ENCODE measurements around the gene KLHL17.

The KLHL17 gene

DNA sequence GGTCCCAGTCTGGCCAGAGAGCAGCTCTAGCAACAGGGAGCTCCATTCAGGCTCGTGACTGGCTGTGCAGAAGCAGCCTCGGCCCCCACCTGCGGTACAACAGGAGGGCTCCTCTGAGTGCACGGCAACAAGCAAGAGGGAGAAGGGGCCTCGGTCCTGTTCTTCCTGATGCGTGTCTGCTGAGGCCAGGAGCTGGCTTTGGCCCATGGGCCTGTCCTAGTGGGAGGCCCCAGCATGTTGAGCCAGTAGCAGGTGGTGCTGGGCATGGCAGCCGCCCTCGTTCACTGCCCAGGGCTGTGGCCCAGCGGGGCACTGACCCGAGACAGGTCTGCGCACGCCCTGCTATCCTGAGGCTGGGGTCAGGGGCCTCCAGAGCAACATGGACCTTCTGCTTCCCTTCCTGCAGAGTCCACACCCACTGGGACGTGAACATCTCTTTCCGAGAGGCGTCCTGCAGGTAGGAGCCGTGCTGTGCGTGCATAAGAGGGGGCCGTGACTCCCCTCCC is 29.7 kb upstream of the KLHL17 start:
- no peak overlapping the region for H3K4me3 ChIP-seq (ENCODE audit: low read depth, low read length)
- TF ChIP-seq, protein P1, sequence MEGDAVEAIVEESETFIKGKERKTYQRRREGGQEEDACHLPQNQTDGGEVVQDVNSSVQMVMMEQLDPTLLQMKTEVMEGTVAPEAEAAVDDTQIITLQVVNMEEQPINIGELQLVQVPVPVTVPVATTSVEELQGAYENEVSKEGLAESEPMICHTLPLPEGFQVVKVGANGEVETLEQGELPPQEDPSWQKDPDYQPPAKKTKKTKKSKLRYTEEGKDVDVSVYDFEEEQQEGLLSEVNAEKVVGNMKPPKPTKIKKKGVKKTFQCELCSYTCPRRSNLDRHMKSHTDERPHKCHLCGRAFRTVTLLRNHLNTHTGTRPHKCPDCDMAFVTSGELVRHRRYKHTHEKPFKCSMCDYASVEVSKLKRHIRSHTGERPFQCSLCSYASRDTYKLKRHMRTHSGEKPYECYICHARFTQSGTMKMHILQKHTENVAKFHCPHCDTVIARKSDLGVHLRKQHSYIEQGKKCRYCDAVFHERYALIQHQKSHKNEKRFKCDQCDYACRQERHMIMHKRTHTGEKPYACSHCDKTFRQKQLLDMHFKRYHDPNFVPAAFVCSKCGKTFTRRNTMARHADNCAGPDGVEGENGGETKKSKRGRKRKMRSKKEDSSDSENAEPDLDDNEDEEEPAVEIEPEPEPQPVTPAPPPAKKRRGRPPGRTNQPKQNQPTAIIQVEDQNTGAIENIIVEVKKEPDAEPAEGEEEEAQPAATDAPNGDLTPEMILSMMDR (IDR thresholded peaks at IDR 0.05; ENCODE audit: low read depth, low read length), result no peak
- H3K36me3 ChIP-seq, result peaks cover 12% of the 10 kb centered on the region
- DNase-seq, result no peak
- H3K4me1 ChIP-seq, result peaks cover 41% of the 10 kb centered on the region
- no peaks in the 10 kb centered on the region for H3K9me3 ChIP-seq
- H3K27me3 ChIP-seq, result peaks cover 5% of the 10 kb centered on the region

DNA sequence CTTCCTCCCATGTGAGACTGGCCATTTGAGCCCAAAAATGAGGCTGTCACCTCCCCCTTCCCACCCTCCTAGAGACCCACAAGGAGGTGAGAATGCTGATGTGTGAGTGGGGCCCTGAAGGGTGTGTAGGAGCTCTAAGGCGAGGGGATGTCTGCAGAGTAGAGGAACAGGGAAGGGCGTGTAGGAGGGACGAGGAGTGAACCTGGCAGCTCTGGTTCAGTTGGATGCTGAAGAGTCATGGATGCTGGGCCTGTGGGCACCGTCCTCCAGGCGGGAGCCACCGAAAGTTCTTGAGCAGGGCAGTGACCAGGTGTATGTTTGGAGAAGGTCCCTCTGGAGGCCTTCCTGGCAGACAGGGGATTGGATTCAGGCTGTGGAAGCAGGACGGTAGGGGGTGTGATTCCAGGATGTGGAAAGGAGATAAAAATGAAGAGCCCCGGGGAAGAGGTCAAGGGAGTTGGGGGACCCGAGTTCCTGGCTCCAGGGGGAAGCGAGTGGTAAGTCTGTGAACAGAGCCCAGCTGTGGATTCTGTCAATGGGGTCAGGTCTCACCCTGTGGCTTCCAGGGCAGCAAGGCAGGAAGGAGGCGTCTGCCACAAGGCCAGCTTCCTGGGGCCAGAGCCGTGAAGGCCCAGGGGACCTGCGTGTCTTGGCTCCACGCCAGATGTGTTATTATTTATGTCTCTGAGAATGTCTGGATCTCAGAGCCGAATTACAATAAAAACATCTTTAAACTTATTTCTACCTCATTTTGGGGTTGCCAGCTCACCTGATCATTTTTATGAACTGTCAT is 28.8 kb upstream of the KLHL17 start:
- Histone ChIP-seq H3K27me3 (peaks cover 5% of the 10 kb centered on the region; the same call in 1 of the 2 replicates), H3K4me1 (peaks cover 44% of the 10 kb centered on the region), H3K36me3 (peaks cover 12% of the 10 kb centered on the region), H3K9me3 (no peaks in the 10 kb centered on the region), H3K4me3 (ENCODE audit: low read depth, low read length) (no peak overlapping the region)
- DNase-seq, result no peak
- TF ChIP-seq, protein P1 (IDR thresholded peaks at IDR 0.05; ENCODE audit: low read depth, low read length), result no peak; the same call in 1 of the 2 replicates

DNA sequence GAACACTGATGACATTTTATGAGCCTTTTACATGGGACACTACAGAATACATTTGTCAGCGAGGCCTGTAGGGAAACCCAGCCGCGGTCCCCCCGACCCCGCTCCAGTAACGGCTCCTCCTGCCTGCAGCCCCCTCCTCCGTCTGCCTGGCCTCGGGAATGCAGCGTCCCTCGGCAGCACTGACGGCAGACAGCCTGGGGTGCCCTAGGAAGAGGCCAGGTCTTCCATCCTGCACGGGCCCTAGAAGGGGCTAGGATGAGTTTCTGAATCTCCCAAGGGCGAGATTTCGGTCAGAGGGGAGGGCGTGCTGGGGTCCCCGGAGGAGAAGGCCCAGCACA is 28.2 kb upstream of the KLHL17 start:
- H3K4me1 ChIP-seq, result peaks cover 50% of the 10 kb centered on the region
- peaks cover 5% of the 10 kb centered on the region; the same call in 1 of the 2 replicates for H3K27me3 ChIP-seq

DNA sequence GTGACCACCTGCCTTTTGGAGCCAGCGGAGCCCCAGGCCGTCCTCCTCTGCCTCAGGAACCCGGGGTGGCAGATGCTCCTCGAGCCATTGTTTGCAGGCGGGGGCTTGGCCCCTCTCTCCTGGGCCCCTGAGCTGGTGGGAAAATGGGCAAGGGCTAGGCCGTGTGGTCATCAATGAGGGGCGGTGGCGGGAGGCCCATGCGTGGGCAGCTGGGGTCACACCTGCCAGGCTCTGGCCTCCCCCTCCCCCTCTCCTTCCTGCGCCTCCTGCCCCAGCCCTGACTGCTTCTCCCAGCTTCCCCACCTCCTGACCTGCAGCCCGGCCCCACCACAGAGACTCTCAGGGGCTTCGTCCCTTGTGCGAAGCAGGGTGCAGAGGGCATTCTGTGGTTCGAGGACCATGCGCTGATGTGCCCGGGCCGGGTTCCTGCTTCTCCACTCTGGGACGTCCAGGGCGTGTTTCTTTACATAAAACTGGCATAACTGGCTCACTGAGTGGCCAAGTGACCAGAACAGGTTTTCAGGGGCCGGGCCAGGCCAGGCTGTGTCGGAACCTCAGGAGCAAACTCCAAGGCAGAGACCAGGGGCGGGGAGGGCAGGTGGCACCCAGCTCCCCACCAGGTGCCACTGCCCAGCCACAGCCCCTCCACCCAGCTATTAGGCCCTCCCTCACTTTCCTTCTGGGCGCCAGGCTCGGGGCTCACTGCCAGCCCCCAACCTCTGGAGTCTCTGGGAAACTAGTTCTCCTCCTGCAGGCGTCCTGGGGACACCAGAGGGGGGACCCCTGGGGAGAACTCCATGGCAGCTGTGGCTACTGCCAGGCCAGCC is 27.4 kb upstream of the KLHL17 start:
- H3K36me3 ChIP-seq, result peaks cover 17% of the 10 kb centered on the region
- peaks cover 52% of the 10 kb centered on the region for H3K4me1 ChIP-seq
- DNase-seq, result no peak
- peaks cover 5% of the 10 kb centered on the region; the same call in 1 of the 2 replicates for H3K27me3 ChIP-seq
- TF ChIP-seq, protein P1 (IDR thresholded peaks at IDR 0.05; ENCODE audit: low read depth, low read length), result no peak
- H3K9me3 ChIP-seq, result no peaks in the 10 kb centered on the region
- H3K4me3 ChIP-seq (ENCODE audit: low read depth, low read length), result no peak overlapping the region

More for the DNA sequence above, 28.2 kb upstream of the KLHL17 start:
- H3K4me3 ChIP-seq (ENCODE audit: low read depth, low read length), result no peak overlapping the region
- TF ChIP-seq, protein P1 (IDR thresholded peaks at IDR 0.05; ENCODE audit: low read depth, low read length), result no peak
- H3K36me3 ChIP-seq, result peaks cover 17% of the 10 kb centered on the region
- H3K9me3 ChIP-seq, result no peaks in the 10 kb centered on the region
- no peak for DNase-seq

DNA sequence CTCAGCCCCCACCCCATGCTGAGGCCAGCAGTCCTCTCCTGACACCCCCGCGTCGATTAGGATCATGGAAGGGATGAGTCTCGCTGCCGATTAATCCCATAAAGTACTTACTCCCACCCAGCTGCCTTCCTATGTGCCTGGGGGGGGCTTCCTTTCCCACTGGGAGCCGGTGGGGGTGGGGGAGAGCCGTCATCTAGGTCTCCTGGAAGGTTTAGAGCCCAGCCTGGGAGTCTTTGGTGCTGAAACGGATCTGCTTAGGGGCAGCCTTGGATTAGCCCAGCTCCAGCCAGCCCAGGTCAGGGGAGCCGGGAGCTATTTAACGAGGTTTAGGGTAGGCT is 26.8 kb upstream of the KLHL17 start:
- H3K4me3 ChIP-seq (ENCODE audit: low read depth, low read length), result no peak overlapping the region
- peaks cover 17% of the 10 kb centered on the region for H3K36me3 ChIP-seq
- TF ChIP-seq, protein P1 (IDR thresholded peaks at IDR 0.05; ENCODE audit: low read depth, low read length), result no peak
- H3K4me1 ChIP-seq, result peaks cover 58% of the 10 kb centered on the region
- DNase-seq, result no peak
- H3K27me3 ChIP-seq, result peaks cover 5% of the 10 kb centered on the region; the same call in 1 of the 2 replicates
- H3K9me3 ChIP-seq, result no peaks in the 10 kb centered on the region

All from BE2C (cell line).